Activated T-cell treated with anti-CD3 and anti-CD28 coated beads, Interleukin-2, amount 50 U/mL, for 4 hours (primary cell): ENCODE results near the gene MESP2. TPM values are rescaled to one million over a fixed set of nuclear protein-coding genes. Genes with fewer than 3 reads are reported as not detected.

ENCODE experiments used
- ATAC-seq, 2 donors: fragments of 200-7000 bp; cut with Tn5 transposase; one replicate each; pipeline ENCODE4 v1.10.0; 2021
- DNase-seq: peaks from one replicate; pipeline ENCODE4 v3.0.0-alpha.2; 2020
- H3K27me3 Mint-ChIP-seq: one replicate; pipeline ENCODE4 v1.8.0; 2021; ENCODE audit warnings: low read depth, mixed read lengths
- H3K36me3 Mint-ChIP-seq: one replicate; pipeline ENCODE4 v1.8.0; 2022; ENCODE audit warnings: mixed read lengths; ENCODE audit not compliant: insufficient read depth
- H3K4me1 Mint-ChIP-seq: one replicate; pipeline ENCODE4 v1.8.0; 2021; ENCODE audit warnings: low read depth, mixed read lengths
- H3K4me3 Mint-ChIP-seq: one replicate; pipeline ENCODE4 v1.8.0; 2021; ENCODE audit warnings: mild to moderate bottlenecking, moderate library complexity, mixed read lengths
- H3K9me3 Mint-ChIP-seq: one replicate; pipeline ENCODE4 v1.8.0; 2021; ENCODE audit warnings: mixed read lengths
- total RNA-seq, 3 donors: library from RNA; stranded (reverse); gene quantifications; one replicate each; pipeline ENCODE4 v1.2.1, GENCODE V29; 2021

MESP2 gene
- total RNA-seq, 3 donors from 2014 or later, result not detected

- H3K4me3 Mint-ChIP-seq, result no peak overlapping the region
- no peak for ATAC-seq
- DNase-seq, result no peak
- no peaks in the 10 kb centered on the region for H3K9me3 Mint-ChIP-seq
- peaks cover 47% of the 10 kb centered on the region for H3K27me3 Mint-ChIP-seq
- H3K36me3 Mint-ChIP-seq, result no peaks in the 10 kb centered on the region
- H3K4me1 Mint-ChIP-seq, result peaks cover 8% of the 10 kb centered on the region
These were observed 42.2 kb downstream of the MESP2 start for GRCh38 chr15:89818287-89818686.

GRCh38 chr15:89820666-89821611 lies 44.8 kb downstream of the MESP2 start:
- Mint-ChIP-seq H3K27me3 (peaks cover 38% of the 10 kb centered on the region), H3K9me3 (no peaks in the 10 kb centered on the region), H3K4me1 (peaks cover under 1% of the 10 kb centered on the region), H3K4me3 (no peak overlapping the region), H3K36me3 (no peaks in the 10 kb centered on the region)
- ATAC-seq, result no peak
- DNase-seq, result no peak

DNA sequence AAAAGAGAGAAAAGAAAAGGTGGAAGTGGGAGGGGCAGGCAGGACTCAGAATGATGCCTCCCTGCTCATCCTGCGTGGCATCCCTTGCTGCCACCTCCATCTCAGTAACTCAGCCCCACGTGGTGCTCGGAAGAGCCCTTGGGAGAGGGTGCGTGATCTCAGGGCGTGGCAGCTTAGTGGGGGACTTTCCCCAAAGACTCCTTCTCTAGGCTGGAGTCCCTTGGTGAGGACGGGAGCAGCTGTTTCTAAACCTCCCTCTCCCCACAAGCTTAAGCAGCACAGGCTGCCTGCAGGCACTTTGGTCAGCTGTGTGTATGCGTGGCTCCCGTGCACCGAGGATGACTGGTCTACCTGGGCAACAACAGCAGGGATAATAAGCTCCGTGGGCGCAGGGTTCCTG lies 45.9 kb downstream of the MESP2 start:
- Mint-ChIP-seq H3K4me1 (no peaks in the 10 kb centered on the region), H3K36me3 (no peaks in the 10 kb centered on the region), H3K9me3 (no peaks in the 10 kb centered on the region), H3K27me3 (peaks cover 29% of the 10 kb centered on the region), H3K4me3 (no peak overlapping the region)
- ATAC-seq (no peak), DNase-seq (no peak)

GRCh38 chr15:89822611-89822950 lies 46.4 kb downstream of the MESP2 start:
- Mint-ChIP-seq H3K4me3 (no peak overlapping the region), H3K9me3 (no peaks in the 10 kb centered on the region), H3K4me1 (no peaks in the 10 kb centered on the region), H3K36me3 (no peaks in the 10 kb centered on the region), H3K27me3 (peaks cover 25% of the 10 kb centered on the region)
- ATAC-seq (no peak), DNase-seq (no peak)

- no peak overlapping the region for H3K4me3 Mint-ChIP-seq
- ATAC-seq, result no peak
- peaks cover 20% of the 10 kb centered on the region for H3K27me3 Mint-ChIP-seq
- no peaks in the 10 kb centered on the region for H3K4me1 Mint-ChIP-seq
- no peak for DNase-seq
- H3K9me3 Mint-ChIP-seq, result no peaks in the 10 kb centered on the region
- H3K36me3 Mint-ChIP-seq, result no peaks in the 10 kb centered on the region
These were observed 47.0 kb downstream of the MESP2 start for GRCh38 chr15:89822951-89823711.

- Mint-ChIP-seq H3K4me3 (no peak overlapping the region), H3K27me3 (peaks cover 15% of the 10 kb centered on the region), H3K4me1 (no peaks in the 10 kb centered on the region), H3K9me3 (no peaks in the 10 kb centered on the region), H3K36me3 (no peaks in the 10 kb centered on the region)
- DNase-seq (no peak), ATAC-seq (no peak)
These were observed 47.9 kb downstream of the MESP2 start for GRCh38 chr15:89823836-89824606.

DNA sequence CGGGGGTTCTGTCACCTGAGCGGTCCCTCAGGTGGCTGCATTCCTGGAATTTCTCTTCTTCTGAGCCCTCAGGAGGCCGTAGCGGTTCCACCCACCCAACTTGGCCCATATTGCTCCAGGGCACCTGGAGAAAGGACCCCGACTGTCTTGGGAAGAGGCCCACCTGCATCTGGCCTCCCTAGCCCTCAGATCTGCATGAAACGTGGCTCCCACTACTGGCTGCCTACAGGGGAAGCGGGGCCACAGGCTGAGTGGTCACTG lies 48.4 kb downstream of the MESP2 start:
- Mint-ChIP-seq H3K4me1 (no peaks in the 10 kb centered on the region), H3K27me3 (peaks cover 12% of the 10 kb centered on the region), H3K36me3 (no peaks in the 10 kb centered on the region), H3K9me3 (no peaks in the 10 kb centered on the region), H3K4me3 (no peak overlapping the region)
- no peak for ATAC-seq
- DNase-seq, result no peak

DNA sequence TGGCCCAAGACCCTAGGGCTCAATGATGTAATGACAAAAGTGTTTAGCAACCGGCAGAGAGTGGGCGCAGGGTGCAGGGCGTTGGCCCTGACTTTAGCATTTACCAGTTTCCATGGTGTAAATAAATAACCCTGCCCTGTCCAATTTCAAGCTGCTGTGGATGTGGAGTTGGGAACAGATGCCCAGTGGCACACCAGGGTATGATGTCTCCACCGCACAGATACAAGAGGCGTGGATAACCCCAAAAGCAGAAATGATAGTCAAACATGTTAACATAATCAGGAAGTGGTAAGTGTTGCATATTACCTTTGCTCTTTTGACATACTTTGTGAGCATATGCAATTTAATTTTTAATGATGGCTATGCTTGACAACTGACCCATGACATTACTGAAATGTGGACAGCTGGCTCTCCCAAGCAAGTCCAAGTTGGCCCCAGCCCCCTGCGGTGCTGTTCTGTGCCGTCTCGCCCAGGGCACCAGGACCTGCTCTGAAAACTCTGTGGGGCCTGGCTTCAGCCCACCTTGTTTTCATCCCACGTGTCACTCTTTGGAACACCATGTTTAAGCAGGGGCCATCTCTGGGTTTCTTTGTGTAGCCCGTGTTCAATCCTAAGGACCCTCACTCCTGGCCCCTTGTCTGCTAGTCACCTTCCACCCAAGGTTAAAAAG lies 49.3 kb downstream of the MESP2 start:
- H3K27me3 Mint-ChIP-seq, result peaks cover 12% of the 10 kb centered on the region
- H3K4me3 Mint-ChIP-seq, result no peak overlapping the region
- no peaks in the 10 kb centered on the region for H3K4me1 Mint-ChIP-seq
- peaks cover 1% of the 10 kb centered on the region for H3K36me3 Mint-ChIP-seq
- ATAC-seq (no peak), DNase-seq (no peak)
- no peaks in the 10 kb centered on the region for H3K9me3 Mint-ChIP-seq

GRCh38 chr15:89826671-89827655 lies 50.8 kb downstream of the MESP2 start:
- no peaks in the 10 kb centered on the region for H3K4me1 Mint-ChIP-seq
- H3K36me3 Mint-ChIP-seq, result peaks cover 4% of the 10 kb centered on the region
- ATAC-seq, result no peak
- peaks cover 12% of the 10 kb centered on the region for H3K27me3 Mint-ChIP-seq
- DNase-seq, result no peak
- H3K4me3 Mint-ChIP-seq, result no peak overlapping the region
- H3K9me3 Mint-ChIP-seq, result no peaks in the 10 kb centered on the region

- H3K36me3 Mint-ChIP-seq, result peaks cover 4% of the 10 kb centered on the region
- H3K4me1 Mint-ChIP-seq, result no peaks in the 10 kb centered on the region
- H3K27me3 Mint-ChIP-seq, result peaks cover 5% of the 10 kb centered on the region
These were observed 51.7 kb downstream of the MESP2 start for GRCh38 chr15:89827829-89828228.

More at GRCh38 chr15:89827829-89828228, 51.7 kb downstream of the MESP2 start:
- H3K4me3 Mint-ChIP-seq, result no peak overlapping the region
- ATAC-seq (no peak), DNase-seq (no peak)
- no peaks in the 10 kb centered on the region for H3K9me3 Mint-ChIP-seq

Other genes starting within 250 kb of the MESP2 start
- 1 to 10 TPM; 3.3 to 5.1 (median 4.5) TPM for gene TICRR, start 200.9 kb upstream of the MESP2 start, total RNA-seq
- 1 to 10 TPM; 2.2 to 3.2 (median 2.6) TPM for gene KIF7, start 120.9 kb upstream of the MESP2 start, total RNA-seq
- gene PLIN1, start 97.0 kb upstream of the MESP2 start, total RNA-seq, result under 1 TPM in 2 of 3 donors, not detected in 1; 0.13 to 0.45 TPM
- gene PEX11A, start 85.6 kb upstream of the MESP2 start, total RNA-seq, result 1 to 10 TPM; 1.0 to 1.8 (median 1.4) TPM
- not detected for gene WDR93, start 85.5 kb upstream of the MESP2 start, total RNA-seq
- gene MESP1, start 25.1 kb upstream of the MESP2 start, total RNA-seq, result 1 to 10 TPM; 2.7 to 3.1 (median 3.1) TPM
- gene ANPEP, start 38.5 kb downstream of the MESP2 start, total RNA-seq, result under 1 TPM; 0.54 to 0.83 (median 0.55) TPM
- 10 to 100 TPM; 15.2 to 17.4 (median 17.1) TPM for gene AP3S2, start 117.7 kb downstream of the MESP2 start, total RNA-seq
- gene ARPIN, start 136.6 kb downstream of the MESP2 start, total RNA-seq, result under 1 TPM in 2 of 3 donors, not detected in 1; 0.05 to 0.13 TPM
- gene ZNF710, start 225.0 kb downstream of the MESP2 start, total RNA-seq, result 10 to 100 TPM; 21.7 to 28.2 (median 25.0) TPM